CD4-positive, alpha-beta T cell (primary cell): ENCODE data around the gene NEURL3. TPM values are rescaled to one million over a fixed set of nuclear protein-coding genes. Genes with fewer than 3 reads are reported as not detected.

Experiments used
- ATAC-seq: fragments of 200-7000 bp; cut with Tn5 transposase; one replicate; pipeline ENCODE4 v1.10.0; 2022; ENCODE audit warnings: mild to moderate bottlenecking; ENCODE audit not compliant: poor library complexity
- CTCF ChIA-PET: fragments of 350-600 bp; sonication (Branson Sonifier 250); formaldehyde crosslinking; loops from one replicate; lab custom pipeline; 2021; ENCODE audit warnings: antibody characterized with exemption, inconsistent platforms; lab: Charles Lee
- POLR2A ChIA-PET: fragments of 350-600 bp; sonication (Branson Sonifier 250); formaldehyde crosslinking; loops from one replicate; lab custom pipeline; 2021; ENCODE audit warnings: antibody characterized with exemption, inconsistent platforms; lab: Charles Lee
- DNase-seq, 14 experiments: peaks; one replicate each; pipeline ENCODE4 v3.0.0-alpha.2; 2013 to 2020; ENCODE audit warnings: mixed read lengths in 2 of 14
- H3K27ac ChIP-seq, 2 donors: one replicate each; pipeline versions ENCODE4 v1.5.1 to v1.7.0; 2013; ENCODE audit warnings: low read length in 2 of 2, low read depth in 1 of 2, mild to moderate bottlenecking in 1 of 2
- H3K27me3 ChIP-seq, 2 experiments: 1 replicate in 1 of 2; 2 replicates in 1 of 2; pipeline versions ENCODE4 v1.6.1 to v1.7.0; 2013; ENCODE audit warnings: low read length in 2 of 2, control low read depth in 1 of 2, mild to moderate bottlenecking in 1 of 2, moderate library complexity in 1 of 2; ENCODE audit not compliant: insufficient read depth in 2 of 2, control insufficient read depth in 1 of 2
- H3K36me3 ChIP-seq: one replicate; pipeline ENCODE4 v1.6.1; 2013; ENCODE audit warnings: low read length, control low read depth; ENCODE audit not compliant: insufficient read depth
- H3K4me1 ChIP-seq: one replicate; pipeline ENCODE4 v1.6.1; 2013; ENCODE audit warnings: low read length, control low read depth; ENCODE audit not compliant: insufficient read depth
- H3K4me3 ChIP-seq: one replicate; pipeline ENCODE4 v1.5.1; 2013; ENCODE audit warnings: mild to moderate bottlenecking, low read length, moderate library complexity
- H3K9me3 ChIP-seq, 2 experiments: 1 replicate in 1 of 2; 2 replicates in 1 of 2; pipeline versions ENCODE4 v1.6.1 to v1.7.0; 2013; ENCODE audit warnings: low read length in 2 of 2, mild to moderate bottlenecking in 2 of 2, control low read depth in 1 of 2, moderate library complexity in 1 of 2; ENCODE audit not compliant: control insufficient read depth in 1 of 2, insufficient read depth in 1 of 2
- H3K27ac Mint-ChIP-seq: one replicate; pipeline ENCODE4 v1.8.0; 2020; ENCODE audit warnings: mixed read lengths
- H3K27me3 Mint-ChIP-seq: one replicate; pipeline ENCODE4 v1.8.0; 2021; ENCODE audit warnings: mixed read lengths
- H3K36me3 Mint-ChIP-seq: one replicate; pipeline ENCODE4 v1.8.0; 2021; ENCODE audit warnings: low read depth, mixed read lengths
- H3K4me1 Mint-ChIP-seq: one replicate; pipeline ENCODE4 v1.8.0; 2021; ENCODE audit warnings: low read depth, mixed read lengths
- H3K4me3 Mint-ChIP-seq: one replicate; pipeline ENCODE4 v1.8.0; 2020; ENCODE audit warnings: mild to moderate bottlenecking, mixed read lengths
- H3K9me3 Mint-ChIP-seq: one replicate; pipeline ENCODE4 v1.8.0; 2020; ENCODE audit warnings: mixed read lengths
- CTCF ChIP-seq: fragments of 200-600 bp; IDR thresholded peaks from one replicate; pipeline ENCODE4 v1.8.0; 2022; ENCODE audit warnings: antibody characterized with exemption, mild to moderate bottlenecking
- intact Hi-C, 2 experiments: fragments of 100-400 bp; cut with DNase I in 1 of 2; cut with micrococcal nuclease in 1 of 2; formaldehyde crosslinking; loops; one replicate each; pipeline versions ENCODE4 v1.15.1 to v1.9.0; 2023 to 2025; cut with DNase I, micrococcal nuclease
- total RNA-seq, 174 experiments: library from RNA in 2 of 174; stranded (reverse) in 2 of 174; gene quantifications; one replicate each; pipeline ENCODE4 v1.2.3 and lab custom pipeline; 2021 to 2026

The NEURL3 gene
- total RNA-seq, 2 experiments from 2014 or later = not detected

- Mint-ChIP-seq H3K4me3 (no peak overlapping the region), H3K9me3 (peaks cover 8% of the 10 kb centered on the region), H3K4me1 (peaks cover 13% of the 10 kb centered on the region), H3K36me3 (peaks cover 3% of the 10 kb centered on the region), H3K27me3 (peaks cover 10% of the 10 kb centered on the region), H3K27ac (no peak overlapping the region)
- TF ChIP-seq CTCF = no peak
- ChIA-PET POLR2A (no interaction called here), CTCF (no interaction called here)
- Histone ChIP-seq H3K27ac (no peak overlapping the region), H3K27me3 (no peaks in the 10 kb centered on the region), H3K4me3 (no peak overlapping the region), H3K9me3 (peaks cover 5 to 13% of the 10 kb centered on the region in 2 experiments), H3K4me1 (peaks cover 17% of the 10 kb centered on the region), H3K36me3 (no peaks in the 10 kb centered on the region)
- ATAC-seq (no peak), DNase-seq (no peak)
- intact Hi-C loops = no loop called here
Measured at GRCh38 chr2:96498021-96498431, 7.1 kb downstream of the NEURL3 start.

GRCh38 chr2:96495982-96496629 lies 9.1 kb downstream of the NEURL3 start:
- CTCF ChIA-PET = no interaction called here
- peaks cover 8% of the 10 kb centered on the region for H3K27me3 Mint-ChIP-seq
- H3K36me3 Mint-ChIP-seq = peaks cover 3% of the 10 kb centered on the region
- POLR2A ChIA-PET = interaction anchor here (0.7 kb wide), 1 partner anchor 89 kb away, joined by 3 read pairs; no protein-coding TSS in a partner anchor
- intact Hi-C loops = no loop called here
- no peak overlapping the region for H3K4me3 ChIP-seq
- ATAC-seq (no peak), DNase-seq (no peak)
- no peaks in the 10 kb centered on the region for H3K4me1 ChIP-seq
- no peaks in the 10 kb centered on the region for H3K36me3 ChIP-seq
- no peak for TF ChIP-seq CTCF
- no peak overlapping the region for H3K4me3 Mint-ChIP-seq
- no peaks in the 10 kb centered on the region for H3K27me3 ChIP-seq
- H3K9me3 ChIP-seq = peaks cover 5 to 13% of the 10 kb centered on the region in 2 experiments
- H3K27ac ChIP-seq = no peak overlapping the region
- peaks cover 8% of the 10 kb centered on the region for H3K9me3 Mint-ChIP-seq
- no peak overlapping the region for H3K27ac Mint-ChIP-seq
- H3K4me1 Mint-ChIP-seq = peaks cover 2% of the 10 kb centered on the region

- H3K27ac Mint-ChIP-seq = no peak overlapping the region
- Histone ChIP-seq H3K27me3 (no peaks in the 10 kb centered on the region), H3K27ac (no peak overlapping the region), H3K36me3 (no peaks in the 10 kb centered on the region), H3K4me1 (no peaks in the 10 kb centered on the region), H3K4me3 (no peak overlapping the region), H3K9me3 (peaks cover 5 to 13% of the 10 kb centered on the region in 2 experiments)
- peaks cover 3% of the 10 kb centered on the region for H3K36me3 Mint-ChIP-seq
- no peaks in the 10 kb centered on the region for H3K27me3 Mint-ChIP-seq
- no peak overlapping the region for H3K4me3 Mint-ChIP-seq
- TF ChIP-seq CTCF = no peak
- H3K9me3 Mint-ChIP-seq = peaks cover 8% of the 10 kb centered on the region
- no peaks in the 10 kb centered on the region for H3K4me1 Mint-ChIP-seq
- no peak for DNase-seq
- ATAC-seq = no peak
- intact Hi-C loops = no loop called here
- ChIA-PET CTCF (no interaction called here), POLR2A (no interaction called here)
Measured at GRCh38 chr2:96494188-96494587, 11.0 kb downstream of the NEURL3 start.
